Neuron (in vitro differentiated cells): ENCODE measurements around the gene RPL36A.

Experiments used
- H2AFZ ChIP-seq: one replicate; pipeline ENCODE4 v1.6.1; 2013; ENCODE audit warnings: low read depth, mild to moderate bottlenecking, inconsistent platforms, low read length, moderate library complexity
- H3K27me3 ChIP-seq: one replicate; pipeline ENCODE4 v1.6.1; 2013; ENCODE audit warnings: low read length; ENCODE audit not compliant: insufficient read depth
- H3K36me3 ChIP-seq: one replicate; pipeline ENCODE4 v1.6.1; 2013; ENCODE audit warnings: low read length; ENCODE audit not compliant: insufficient read depth
- H3K4me1 ChIP-seq: one replicate; pipeline ENCODE4 v1.6.1; 2013; ENCODE audit warnings: low read length; ENCODE audit not compliant: insufficient read depth
- H3K4me3 ChIP-seq: 2 replicates; pipeline ENCODE4 v1.5.1; 2013; ENCODE audit warnings: mild to moderate bottlenecking, low read length, moderate library complexity
- H3K9me3 ChIP-seq: one replicate; pipeline ENCODE4 v1.6.1; 2013; ENCODE audit warnings: low read length

RPL36A gene

DNA sequence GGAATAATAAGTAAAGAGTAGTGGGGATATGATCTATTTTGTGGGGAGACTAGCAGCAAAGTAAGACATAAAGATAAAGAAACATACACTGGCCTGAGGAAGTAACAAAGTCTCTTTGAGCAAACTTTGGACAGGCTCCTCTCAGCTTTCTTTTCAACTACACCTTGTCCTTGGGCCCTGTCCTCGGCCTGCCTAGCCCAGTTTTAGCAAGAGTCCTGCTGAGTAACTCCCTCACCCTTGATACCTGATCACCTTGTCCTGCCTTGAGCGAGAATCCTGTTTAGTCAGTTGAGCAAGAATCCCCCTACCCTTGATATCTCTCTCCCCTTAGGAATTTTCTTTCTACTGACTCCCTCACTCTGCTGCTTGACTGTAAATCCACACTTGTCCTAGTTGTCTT lies 28.7 kb downstream of the RPL36A start:
- H3K36me3 ChIP-seq, result no peaks in the 10 kb centered on the region
- no peak overlapping the region for H2AFZ ChIP-seq
- H3K4me1 ChIP-seq, result no peaks in the 10 kb centered on the region
- H3K9me3 ChIP-seq, result no peaks in the 10 kb centered on the region
- no peaks in the 10 kb centered on the region for H3K27me3 ChIP-seq
- no peak overlapping the region for H3K4me3 ChIP-seq

DNA sequence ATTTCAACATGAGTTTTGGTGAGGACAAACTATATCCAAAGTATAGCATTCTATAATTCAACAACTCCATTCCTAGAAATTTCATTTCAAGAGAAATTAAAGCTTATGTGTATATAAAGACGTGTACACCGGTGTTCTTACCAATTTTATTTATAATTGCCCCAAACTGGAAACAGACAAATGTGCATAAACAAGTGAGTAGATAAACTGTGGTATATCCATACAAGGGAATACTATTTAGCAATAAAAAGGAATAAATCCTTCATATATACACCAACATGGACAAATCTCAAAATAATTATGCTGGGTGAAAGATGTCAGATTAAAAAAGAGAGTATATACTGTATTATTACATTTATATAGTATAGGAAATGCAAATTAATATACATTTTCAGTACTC lies 37.1 kb downstream of the RPL36A start:
- Histone ChIP-seq H3K4me3 (no peak overlapping the region), H3K27me3 (no peaks in the 10 kb centered on the region), H3K9me3 (no peaks in the 10 kb centered on the region), H3K4me1 (no peaks in the 10 kb centered on the region), H3K36me3 (no peaks in the 10 kb centered on the region), H2AFZ (no peak overlapping the region)

GRCh38 chrX:101429934-101430333 lies 39.1 kb downstream of the RPL36A start:
- Histone ChIP-seq H3K4me1 (no peaks in the 10 kb centered on the region), H3K4me3 (no peak overlapping the region), H3K9me3 (no peaks in the 10 kb centered on the region), H3K36me3 (no peaks in the 10 kb centered on the region), H2AFZ (no peak overlapping the region), H3K27me3 (no peaks in the 10 kb centered on the region)

- Histone ChIP-seq H3K4me3 (no peak overlapping the region), H3K27me3 (no peaks in the 10 kb centered on the region), H3K9me3 (no peaks in the 10 kb centered on the region), H2AFZ (no peak overlapping the region), H3K36me3 (no peaks in the 10 kb centered on the region), H3K4me1 (no peaks in the 10 kb centered on the region)
Measured at GRCh38 chrX:101430457-101431078, 39.8 kb downstream of the RPL36A start.

- Histone ChIP-seq H3K36me3 (no peaks in the 10 kb centered on the region), H3K4me3 (no peak overlapping the region), H2AFZ (no peak overlapping the region), H3K9me3 (no peaks in the 10 kb centered on the region), H3K27me3 (no peaks in the 10 kb centered on the region), H3K4me1 (no peaks in the 10 kb centered on the region)
Measured at GRCh38 chrX:101442085-101442484, 51.3 kb downstream of the RPL36A start.
